ENCODE results near the gene CXXC1.

DNA sequence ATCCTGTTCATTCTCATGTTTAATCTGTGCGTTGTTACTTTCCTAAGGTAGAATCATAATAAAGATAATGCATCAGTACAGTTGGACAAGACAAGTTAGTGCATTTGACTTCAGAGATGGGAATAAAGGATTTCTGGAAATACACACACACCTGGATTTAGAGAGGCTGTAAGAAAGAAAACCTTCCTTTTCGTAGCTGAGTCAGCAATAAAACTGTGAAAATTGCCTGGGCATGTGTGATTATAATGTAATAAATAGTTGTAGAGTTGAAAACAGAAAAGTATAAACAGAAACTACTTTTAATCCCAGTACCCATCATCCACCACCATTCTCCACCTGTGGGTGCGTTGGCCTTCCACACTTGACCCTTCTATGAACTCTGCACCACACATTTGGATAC is 36.6 kb downstream of the CXXC1 start:
- no peak for TF ChIP-seq EZH2 (IDR thresholded peaks at IDR 0.05)
- TF ChIP-seq, protein P1, sequence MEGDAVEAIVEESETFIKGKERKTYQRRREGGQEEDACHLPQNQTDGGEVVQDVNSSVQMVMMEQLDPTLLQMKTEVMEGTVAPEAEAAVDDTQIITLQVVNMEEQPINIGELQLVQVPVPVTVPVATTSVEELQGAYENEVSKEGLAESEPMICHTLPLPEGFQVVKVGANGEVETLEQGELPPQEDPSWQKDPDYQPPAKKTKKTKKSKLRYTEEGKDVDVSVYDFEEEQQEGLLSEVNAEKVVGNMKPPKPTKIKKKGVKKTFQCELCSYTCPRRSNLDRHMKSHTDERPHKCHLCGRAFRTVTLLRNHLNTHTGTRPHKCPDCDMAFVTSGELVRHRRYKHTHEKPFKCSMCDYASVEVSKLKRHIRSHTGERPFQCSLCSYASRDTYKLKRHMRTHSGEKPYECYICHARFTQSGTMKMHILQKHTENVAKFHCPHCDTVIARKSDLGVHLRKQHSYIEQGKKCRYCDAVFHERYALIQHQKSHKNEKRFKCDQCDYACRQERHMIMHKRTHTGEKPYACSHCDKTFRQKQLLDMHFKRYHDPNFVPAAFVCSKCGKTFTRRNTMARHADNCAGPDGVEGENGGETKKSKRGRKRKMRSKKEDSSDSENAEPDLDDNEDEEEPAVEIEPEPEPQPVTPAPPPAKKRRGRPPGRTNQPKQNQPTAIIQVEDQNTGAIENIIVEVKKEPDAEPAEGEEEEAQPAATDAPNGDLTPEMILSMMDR (IDR thresholded peaks at IDR 0.05), result no peak
- no peak for TF ChIP-seq EZH2phosphoT487 (IDR thresholded peaks at IDR 0.05)
